Gastroesophageal sphincter (tissue), 3 donors: ENCODE data around the gene FER.

ENCODE experiments used
- EP300 ChIP-seq: sonication (generic); formaldehyde crosslinking; IDR thresholded peaks from one replicate; pipeline ENCODE4 v1.6.1; 2017; ENCODE audit warnings: antibody characterized with exemption, mild to moderate bottlenecking
- POLR2A ChIP-seq, 2 donors: fragments of 450-650 bp; IDR thresholded peaks; one replicate each; pipeline ENCODE4 v1.6.1; 2017; ENCODE audit warnings: antibody characterized with exemption in 2 of 2, mild to moderate bottlenecking in 2 of 2, moderate library complexity in 1 of 2
- POLR2AphosphoS5 ChIP-seq: sonication (generic); formaldehyde crosslinking; IDR thresholded peaks from one replicate; pipeline ENCODE4 v1.6.1; 2017; ENCODE audit warnings: antibody characterized with exemption
- TF ChIP-seq, protein P1 (sequence below), 4 experiments: fragments of 200-600 bp in 2 of 4; fragments of 450-650 bp in 2 of 4; sonication (generic) in 1 of 4; IDR thresholded peaks; one replicate each; pipeline ENCODE4 v1.5.1; 2017 to 2019; ENCODE audit warnings: antibody characterized with exemption in 4 of 4, mild to moderate bottlenecking in 2 of 4, moderate library complexity in 2 of 4

DNA sequence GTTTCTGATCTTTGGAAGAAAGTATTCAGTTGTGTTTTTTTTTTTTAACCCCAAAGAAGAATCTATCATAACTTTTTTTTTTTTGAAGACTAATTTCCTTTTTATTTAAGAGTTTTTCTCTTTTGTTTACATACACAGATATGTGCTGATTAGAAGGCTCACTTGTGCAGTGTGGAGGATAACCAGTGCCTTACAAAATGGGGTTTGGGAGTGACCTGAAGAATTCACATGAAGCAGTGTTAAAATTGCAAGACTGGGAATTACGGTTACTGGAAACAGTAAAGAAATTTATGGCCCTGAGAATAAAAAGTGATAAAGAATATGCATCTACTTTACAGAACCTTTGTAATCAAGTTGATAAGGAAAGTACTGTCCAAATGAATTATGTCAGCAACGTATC is 50.3 kb downstream of the FER start:
- TF ChIP-seq, protein P1, sequence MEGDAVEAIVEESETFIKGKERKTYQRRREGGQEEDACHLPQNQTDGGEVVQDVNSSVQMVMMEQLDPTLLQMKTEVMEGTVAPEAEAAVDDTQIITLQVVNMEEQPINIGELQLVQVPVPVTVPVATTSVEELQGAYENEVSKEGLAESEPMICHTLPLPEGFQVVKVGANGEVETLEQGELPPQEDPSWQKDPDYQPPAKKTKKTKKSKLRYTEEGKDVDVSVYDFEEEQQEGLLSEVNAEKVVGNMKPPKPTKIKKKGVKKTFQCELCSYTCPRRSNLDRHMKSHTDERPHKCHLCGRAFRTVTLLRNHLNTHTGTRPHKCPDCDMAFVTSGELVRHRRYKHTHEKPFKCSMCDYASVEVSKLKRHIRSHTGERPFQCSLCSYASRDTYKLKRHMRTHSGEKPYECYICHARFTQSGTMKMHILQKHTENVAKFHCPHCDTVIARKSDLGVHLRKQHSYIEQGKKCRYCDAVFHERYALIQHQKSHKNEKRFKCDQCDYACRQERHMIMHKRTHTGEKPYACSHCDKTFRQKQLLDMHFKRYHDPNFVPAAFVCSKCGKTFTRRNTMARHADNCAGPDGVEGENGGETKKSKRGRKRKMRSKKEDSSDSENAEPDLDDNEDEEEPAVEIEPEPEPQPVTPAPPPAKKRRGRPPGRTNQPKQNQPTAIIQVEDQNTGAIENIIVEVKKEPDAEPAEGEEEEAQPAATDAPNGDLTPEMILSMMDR (IDR thresholded peaks at IDR 0.05), result no peak
- TF ChIP-seq POLR2AphosphoS5 (no peak), POLR2A (IDR thresholded peaks at IDR 0.05) (no peak), EP300 (no peak)
